BLaER1 (cell line): Measurements from ENCODE around the gene SH3GL3.

Source experiments
- H3K27ac ChIP-seq: shearing (Covaris generic); formaldehyde crosslinking; 2 replicates; pipeline ENCODE4 v1.8.1; 2022
- H3K27me3 ChIP-seq: shearing (Covaris generic); formaldehyde crosslinking; 2 replicates; pipeline ENCODE4 v1.8.1; 2022
- H3K36me3 ChIP-seq: shearing (Covaris generic); formaldehyde crosslinking; 2 replicates; pipeline ENCODE4 v1.8.1; 2022
- H3K4me1 ChIP-seq: shearing (Covaris generic); formaldehyde crosslinking; 2 replicates; pipeline ENCODE4 v1.8.1; 2022
- H3K4me2 ChIP-seq: shearing (Covaris generic); formaldehyde crosslinking; 2 replicates; pipeline ENCODE4 v1.8.1; 2022
- H3K4me3 ChIP-seq: shearing (Covaris generic); formaldehyde crosslinking; 2 replicates; pipeline ENCODE4 v1.8.1; 2022
- H3K9ac ChIP-seq: shearing (Covaris generic); formaldehyde crosslinking; 2 replicates; pipeline ENCODE4 v1.8.1; 2022
- H3K9me3 ChIP-seq: shearing (Covaris generic); formaldehyde crosslinking; 2 replicates; pipeline ENCODE4 v1.8.1; 2022
- H4K20me1 ChIP-seq: shearing (Covaris generic); formaldehyde crosslinking; 2 replicates; pipeline ENCODE4 v1.8.1; 2022
- Cebpa-rat ChIP-seq: shearing (Covaris generic); IDR thresholded peaks from 2 replicates; pipeline ENCODE4 v1.8.1; 2022

Gene SH3GL3

GRCh38 chr15:83446904-83447709 lies at the start of gene SH3GL3:
Gene SH3GL3, plus strand, starts transcription at chr15:83447341. Its CDS starts 193 bp downstream, at chr15:83447534.
- H3K9ac ChIP-seq = peak within 1 kb of the TSS; percentile 39; the same call in 1 of the 2 replicates

GRCh38 chr15:83398626-83399025 lies 48.5 kb upstream of the SH3GL3 start:
- H3K4me3 ChIP-seq = no peak overlapping the region
- H3K27ac ChIP-seq = peak overlapping the region; percentile 14; the same call in 1 of the 2 replicates
- H3K4me2 ChIP-seq = peak overlapping the region; percentile 77
- H3K27me3 ChIP-seq = no peaks in the 10 kb centered on the region
- no peaks in the 10 kb centered on the region for H3K36me3 ChIP-seq
- H3K9ac ChIP-seq = no peak overlapping the region; the same call in 1 of the 2 replicates
- H3K4me1 ChIP-seq = peaks cover 86% of the 10 kb centered on the region
- peaks cover 4% of the 10 kb centered on the region; the same call in 1 of the 2 replicates for H3K9me3 ChIP-seq
- no peaks in the 10 kb centered on the region for H4K20me1 ChIP-seq
- no peak for TF ChIP-seq Cebpa-rat

More at GRCh38 chr15:83446904-83447709, at the start of gene SH3GL3:
- Histone ChIP-seq H3K36me3 (no peaks in the 10 kb centered on the region), H3K4me2 (peak within 1 kb of the TSS; percentile 82), H3K27ac (no peak within 1 kb of the TSS), H3K9me3 (peaks cover 22% of the 10 kb centered on the region), H3K27me3 (peaks cover 17% of the 10 kb centered on the region), H4K20me1 (no peaks in the 10 kb centered on the region), H3K4me3 (peak within 1 kb of the TSS; percentile 69), H3K4me1 (peaks cover 15% of the 10 kb centered on the region)
- TF ChIP-seq Cebpa-rat = no peak

GRCh38 chr15:83404121-83404520 lies 43.0 kb upstream of the SH3GL3 start:
- Histone ChIP-seq H3K27me3 (no peaks in the 10 kb centered on the region), H3K9ac (no peak overlapping the region), H3K4me3 (no peak overlapping the region), H3K4me1 (peaks cover 38% of the 10 kb centered on the region), H3K36me3 (no peaks in the 10 kb centered on the region), H3K27ac (no peak overlapping the region), H3K4me2 (no peak overlapping the region), H3K9me3 (no peaks in the 10 kb centered on the region), H4K20me1 (no peaks in the 10 kb centered on the region)
- no peak for TF ChIP-seq Cebpa-rat

GRCh38 chr15:83410532-83410931 lies 36.6 kb upstream of the SH3GL3 start:
- no peaks in the 10 kb centered on the region for H3K36me3 ChIP-seq
- H3K27ac ChIP-seq = no peak overlapping the region
- no peak overlapping the region for H3K9ac ChIP-seq
- no peaks in the 10 kb centered on the region for H3K27me3 ChIP-seq
- H3K9me3 ChIP-seq = peaks cover 6% of the 10 kb centered on the region; the same call in 1 of the 2 replicates
- peaks cover 26% of the 10 kb centered on the region for H3K4me1 ChIP-seq
- H3K4me2 ChIP-seq = no peak overlapping the region
- no peaks in the 10 kb centered on the region for H4K20me1 ChIP-seq
- no peak overlapping the region for H3K4me3 ChIP-seq
- no peak for TF ChIP-seq Cebpa-rat

GRCh38 chr15:83413054-83413719 lies 34.0 kb upstream of the SH3GL3 start:
- no peaks in the 10 kb centered on the region for H3K27me3 ChIP-seq
- no peak overlapping the region for H3K4me3 ChIP-seq
- peaks cover 17% of the 10 kb centered on the region for H3K9me3 ChIP-seq
- no peaks in the 10 kb centered on the region for H4K20me1 ChIP-seq
- no peak overlapping the region for H3K9ac ChIP-seq
- H3K4me2 ChIP-seq = peak overlapping the region; percentile 73
- no peaks in the 10 kb centered on the region for H3K36me3 ChIP-seq
- peaks cover 43% of the 10 kb centered on the region for H3K4me1 ChIP-seq
- peak overlapping the region; percentile 28; the same call in 1 of the 2 replicates for H3K27ac ChIP-seq
- no peak for TF ChIP-seq Cebpa-rat

- H3K27me3 ChIP-seq = no peaks in the 10 kb centered on the region
- no peak for TF ChIP-seq Cebpa-rat
- peak overlapping the region; percentile 40; the same call in 1 of the 2 replicates for H3K9ac ChIP-seq
- peak overlapping the region; percentile 66 for H3K27ac ChIP-seq
- H4K20me1 ChIP-seq = no peaks in the 10 kb centered on the region
- H3K36me3 ChIP-seq = no peaks in the 10 kb centered on the region
- H3K4me1 ChIP-seq = peaks cover 60% of the 10 kb centered on the region
- H3K4me3 ChIP-seq = peak overlapping the region; percentile 31
- H3K4me2 ChIP-seq = peak overlapping the region; percentile 80
- peaks cover 11% of the 10 kb centered on the region; the same call in 1 of the 2 replicates for H3K9me3 ChIP-seq
Measured at GRCh38 chr15:83422081-83422480, 25.1 kb upstream of the SH3GL3 start.

GRCh38 chr15:83422541-83422940 lies 24.6 kb upstream of the SH3GL3 start:
- peaks cover 55% of the 10 kb centered on the region for H3K4me1 ChIP-seq
- no peaks in the 10 kb centered on the region for H4K20me1 ChIP-seq
- H3K36me3 ChIP-seq = no peaks in the 10 kb centered on the region
- 0 out of 2 replicates have a peak, but pooled peaks cover 9% of the 10 kb centered on the region for H3K9me3 ChIP-seq
- peak overlapping the region; percentile 66 for H3K27ac ChIP-seq
- TF ChIP-seq Cebpa-rat = no peak
- peak overlapping the region; percentile 31 for H3K4me3 ChIP-seq
- peak overlapping the region; percentile 80 for H3K4me2 ChIP-seq
- peak overlapping the region; percentile 40; the same call in 1 of the 2 replicates for H3K9ac ChIP-seq
- H3K27me3 ChIP-seq = no peaks in the 10 kb centered on the region

GRCh38 chr15:83424101-83424500 lies 23.0 kb upstream of the SH3GL3 start:
- TF ChIP-seq Cebpa-rat = no peak
- Histone ChIP-seq H3K4me3 (no peak overlapping the region), H3K27me3 (no peaks in the 10 kb centered on the region), H3K4me2 (no peak overlapping the region), H3K27ac (no peak overlapping the region), H4K20me1 (no peaks in the 10 kb centered on the region), H3K9ac (no peak overlapping the region), H3K36me3 (no peaks in the 10 kb centered on the region), H3K4me1 (peaks cover 40% of the 10 kb centered on the region), H3K9me3 (peaks cover 20% of the 10 kb centered on the region)

GRCh38 chr15:83430441-83430840 lies 16.7 kb upstream of the SH3GL3 start:
- Histone ChIP-seq H3K27ac (no peak overlapping the region), H3K9ac (no peak overlapping the region), H4K20me1 (no peaks in the 10 kb centered on the region), H3K36me3 (no peaks in the 10 kb centered on the region), H3K4me3 (no peak overlapping the region), H3K4me2 (peak overlapping the region; percentile 11; the same call in 1 of the 2 replicates), H3K9me3 (peaks cover 12% of the 10 kb centered on the region), H3K4me1 (peaks cover 22% of the 10 kb centered on the region), H3K27me3 (no peaks in the 10 kb centered on the region)
- TF ChIP-seq Cebpa-rat = no peak

- no peak overlapping the region for H3K9ac ChIP-seq
- H3K27me3 ChIP-seq = no peaks in the 10 kb centered on the region
- no peak overlapping the region for H3K4me3 ChIP-seq
- H3K36me3 ChIP-seq = no peaks in the 10 kb centered on the region
- H3K4me1 ChIP-seq = peaks cover 33% of the 10 kb centered on the region
- peaks cover 12% of the 10 kb centered on the region for H3K9me3 ChIP-seq
- no peak for TF ChIP-seq Cebpa-rat
- H4K20me1 ChIP-seq = no peaks in the 10 kb centered on the region
- H3K4me2 ChIP-seq = no peak overlapping the region
- no peak overlapping the region for H3K27ac ChIP-seq
Measured at GRCh38 chr15:83431521-83431920, 15.6 kb upstream of the SH3GL3 start.
